Loucy (cell line): ENCODE results near the gene CHSY3.
"Not testable (repeated sequence)": the region's sequence is repeated elsewhere in the genome, so short reads cannot be mapped to it uniquely, and the experiment has no call there.

Source experiments
- H2AFZ ChIP-seq: fragments of 200-600 bp; sonication (generic); 2 replicates; pipeline ENCODE4 v1.6.0; 2016; ENCODE audit warnings: antibody characterized with exemption, mild to moderate bottlenecking, low read length, moderate library complexity
- H3F3A ChIP-seq: fragments of 200-600 bp; 2 replicates; pipeline ENCODE4 v1.6.0; 2016; ENCODE audit warnings: antibody characterized with exemption, low read depth, mild to moderate bottlenecking
- H3K27me3 ChIP-seq: fragments of 200-600 bp; sonication (generic); 2 replicates; pipeline ENCODE4 v1.6.1; 2014; ENCODE audit warnings: low read length, mild to moderate bottlenecking; ENCODE audit not compliant: insufficient read depth, poor library complexity, severe bottlenecking
- H3K36me3 ChIP-seq: fragments of 200-600 bp; sonication (generic); 2 replicates; pipeline ENCODE4 v1.6.1; 2016; ENCODE audit warnings: low read length; ENCODE audit not compliant: insufficient read depth
- H3K4me1 ChIP-seq: fragments of 200-600 bp; sonication (generic); 2 replicates; pipeline ENCODE4 v1.5.1; 2014; ENCODE audit warnings: low read length, mild to moderate bottlenecking; ENCODE audit not compliant: insufficient read depth, poor library complexity, severe bottlenecking
- H3K4me2 ChIP-seq: fragments of 200-600 bp; sonication (generic); 2 replicates; pipeline ENCODE4 v1.6.0; 2014; ENCODE audit warnings: antibody characterized with exemption, low read length, low read depth, mild to moderate bottlenecking; ENCODE audit not compliant: poor library complexity, severe bottlenecking
- H3K4me3 ChIP-seq: fragments of 200-600 bp; sonication (generic); 2 replicates; pipeline ENCODE4 v1.5.1; 2014; ENCODE audit warnings: low read length, mild to moderate bottlenecking, mixed read lengths; ENCODE audit not compliant: poor library complexity, severe bottlenecking
- H3K79me2 ChIP-seq: fragments of 200-600 bp; sonication (generic); 2 replicates; pipeline ENCODE4 v1.6.1; 2014; ENCODE audit warnings: low read length; ENCODE audit not compliant: insufficient read depth
- H3K9ac ChIP-seq: fragments of 200-600 bp; sonication (generic); 2 replicates; pipeline ENCODE4 v1.6.0; 2014; ENCODE audit warnings: mild to moderate bottlenecking, low read depth, low read length, moderate library complexity; ENCODE audit not compliant: poor library complexity, severe bottlenecking
- H3K9me2 ChIP-seq: fragments of 200-600 bp; sonication (generic); replicated peaks from 2 replicates; pipeline ENCODE4 v1.6.1; 2016; ENCODE audit warnings: low read depth, low read length, mixed read lengths
- H3K9me3 ChIP-seq: fragments of 200-600 bp; sonication (generic); 2 replicates; pipeline ENCODE4 v1.6.1; 2014; ENCODE audit warnings: mild to moderate bottlenecking, antibody characterized with exemption, low read length, low read depth; ENCODE audit not compliant: insufficient read depth
- H4K20me1 ChIP-seq: fragments of 200-600 bp; sonication (generic); 2 replicates; pipeline ENCODE4 v1.6.0; 2014; ENCODE audit warnings: antibody characterized with exemption, low read length, mild to moderate bottlenecking; ENCODE audit not compliant: insufficient read depth, poor library complexity, severe bottlenecking
- CTCF ChIP-seq: fragments of 200-600 bp; sonication (generic); conservative IDR thresholded peaks from 2 replicates; pipeline ENCODE4 v1.5.1; 2014; ENCODE audit warnings: mild to moderate bottlenecking, antibody characterized with exemption, low read length
- EZH2phosphoT487 ChIP-seq: fragments of 200-600 bp; IDR thresholded peaks from 2 replicates; pipeline ENCODE4 v1.6.1; 2018; ENCODE audit warnings: antibody characterized with exemption, mild to moderate bottlenecking, moderate library complexity, borderline replicate concordance

Gene CHSY3

GRCh38 chr5:130216286-130216685, 312.0 kb downstream of the CHSY3 start:
- TF ChIP-seq CTCF (no peak), EZH2phosphoT487 (no peak)
- no peak overlapping the region for H3K4me2 ChIP-seq
- H4K20me1 ChIP-seq: no peaks in the 10 kb centered on the region
- H3F3A ChIP-seq: no peaks in the 10 kb centered on the region
- no peaks in the 10 kb centered on the region for H3K9me2 ChIP-seq
- H3K9me3 ChIP-seq: no peaks in the 10 kb centered on the region
- H3K9ac ChIP-seq: no peak overlapping the region
- no peak overlapping the region for H2AFZ ChIP-seq
- no peaks in the 10 kb centered on the region for H3K79me2 ChIP-seq
- H3K4me1 ChIP-seq: no peaks in the 10 kb centered on the region
- no peaks in the 10 kb centered on the region for H3K36me3 ChIP-seq
- no peaks in the 10 kb centered on the region for H3K27me3 ChIP-seq
- no peak overlapping the region for H3K4me3 ChIP-seq

- Histone ChIP-seq H4K20me1 (no peaks in the 10 kb centered on the region), H3K27me3 (no peaks in the 10 kb centered on the region), H3K36me3 (no peaks in the 10 kb centered on the region), H3K9me3 (no peaks in the 10 kb centered on the region), H3K4me3 (no peak overlapping the region), H3K79me2 (no peaks in the 10 kb centered on the region), H3K9ac (no peak overlapping the region), H3K4me2 (no peak overlapping the region), H3F3A (no peaks in the 10 kb centered on the region), H2AFZ (no peak overlapping the region), H3K4me1 (no peaks in the 10 kb centered on the region), H3K9me2 (no peaks in the 10 kb centered on the region)
- TF ChIP-seq CTCF (no peak), EZH2phosphoT487 (no peak)
Measured at GRCh38 chr5:130222573-130222972, 318.3 kb downstream of the CHSY3 start.

GRCh38 chr5:130226556-130226955, 322.3 kb downstream of the CHSY3 start:
- H3F3A ChIP-seq, H3K4me1 ChIP-seq, H3K9me3 ChIP-seq: not testable (repeated sequence)

GRCh38 chr5:130227699-130228098, 323.4 kb downstream of the CHSY3 start:
- H2AFZ ChIP-seq: no peak overlapping the region

More at GRCh38 chr5:130226556-130226955, 322.3 kb downstream of the CHSY3 start:
- not testable (repeated sequence) for H3K27me3 ChIP-seq, H3K9ac ChIP-seq, H3K9me2 ChIP-seq, H3K36me3 ChIP-seq, H2AFZ ChIP-seq, H4K20me1 ChIP-seq, H3K4me2 ChIP-seq, H3K79me2 ChIP-seq, H3K4me3 ChIP-seq

More at GRCh38 chr5:130227699-130228098, 323.4 kb downstream of the CHSY3 start:
- Histone ChIP-seq H3K9me2 (no peaks in the 10 kb centered on the region), H3K36me3 (no peaks in the 10 kb centered on the region), H3K4me2 (no peak overlapping the region), H3K9ac (no peak overlapping the region), H4K20me1 (no peaks in the 10 kb centered on the region), H3K27me3 (no peaks in the 10 kb centered on the region), H3F3A (no peaks in the 10 kb centered on the region), H3K9me3 (no peaks in the 10 kb centered on the region), H3K79me2 (no peaks in the 10 kb centered on the region), H3K4me3 (no peak overlapping the region), H3K4me1 (no peaks in the 10 kb centered on the region)
- TF ChIP-seq CTCF (no peak), EZH2phosphoT487 (no peak)
